PC-3 (cell line): ENCODE measurements around the gene FRMPD2.

Experiments used
- EZH2 ChIP-seq: fragments of 300-600 bp; sonication (generic); IDR thresholded peaks from one replicate; pipeline ENCODE4 v1.6.1; 2017; ENCODE audit warnings: antibody characterized with exemption, mild to moderate bottlenecking, low read length; ENCODE audit not compliant: unreplicated experiment
- EZH2phosphoT487 ChIP-seq: fragments of 300-600 bp; sonication (generic); IDR thresholded peaks from 2 replicates; pipeline ENCODE4 v1.6.1; 2018; ENCODE audit warnings: mild to moderate bottlenecking, antibody characterized with exemption, low read length, borderline replicate concordance
- TF ChIP-seq, protein P1 (sequence below): fragments of 300-600 bp; sonication (generic); conservative IDR thresholded peaks from 2 replicates; pipeline ENCODE4 v1.5.1; 2017; ENCODE audit warnings: antibody characterized with exemption, low read depth, mild to moderate bottlenecking, low read length

DNA sequence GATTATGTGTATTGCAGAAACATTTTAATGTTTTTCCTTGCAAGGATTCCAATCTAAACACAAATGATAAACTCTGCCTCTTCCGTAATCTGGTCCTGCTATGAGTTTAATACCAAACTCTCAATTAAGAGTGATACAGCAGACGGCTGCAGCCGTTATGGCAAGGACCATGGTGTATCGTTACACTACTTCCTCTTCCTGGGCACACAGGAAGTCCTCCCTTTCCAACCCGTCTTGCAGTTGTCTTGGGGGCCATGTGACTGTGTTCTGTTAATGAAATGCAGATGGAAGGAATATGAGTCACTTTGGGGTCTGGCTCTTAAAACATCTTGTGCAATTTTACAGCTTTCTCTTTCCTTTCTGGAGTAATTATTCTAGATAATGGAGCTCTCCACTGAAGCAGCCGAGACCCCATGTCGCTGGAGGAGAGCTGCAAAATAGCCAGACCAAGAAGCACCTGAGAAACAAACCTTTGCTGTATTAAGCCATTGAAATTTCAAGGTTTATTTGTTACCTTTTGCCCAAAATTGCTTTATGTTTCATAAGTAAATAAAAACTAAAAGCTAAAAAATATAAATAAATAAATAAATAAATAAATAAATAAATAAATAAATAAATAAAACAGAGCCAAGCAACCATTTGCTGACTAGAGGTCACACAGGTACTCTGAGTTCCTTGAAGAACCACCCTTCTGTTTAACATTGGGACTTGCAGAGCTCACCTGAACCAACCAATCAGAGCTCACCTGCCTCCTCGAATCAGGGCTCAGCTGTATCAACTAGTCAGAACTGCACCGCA is 74.7 kb downstream of the FRMPD2 start:
- TF ChIP-seq, protein P1, sequence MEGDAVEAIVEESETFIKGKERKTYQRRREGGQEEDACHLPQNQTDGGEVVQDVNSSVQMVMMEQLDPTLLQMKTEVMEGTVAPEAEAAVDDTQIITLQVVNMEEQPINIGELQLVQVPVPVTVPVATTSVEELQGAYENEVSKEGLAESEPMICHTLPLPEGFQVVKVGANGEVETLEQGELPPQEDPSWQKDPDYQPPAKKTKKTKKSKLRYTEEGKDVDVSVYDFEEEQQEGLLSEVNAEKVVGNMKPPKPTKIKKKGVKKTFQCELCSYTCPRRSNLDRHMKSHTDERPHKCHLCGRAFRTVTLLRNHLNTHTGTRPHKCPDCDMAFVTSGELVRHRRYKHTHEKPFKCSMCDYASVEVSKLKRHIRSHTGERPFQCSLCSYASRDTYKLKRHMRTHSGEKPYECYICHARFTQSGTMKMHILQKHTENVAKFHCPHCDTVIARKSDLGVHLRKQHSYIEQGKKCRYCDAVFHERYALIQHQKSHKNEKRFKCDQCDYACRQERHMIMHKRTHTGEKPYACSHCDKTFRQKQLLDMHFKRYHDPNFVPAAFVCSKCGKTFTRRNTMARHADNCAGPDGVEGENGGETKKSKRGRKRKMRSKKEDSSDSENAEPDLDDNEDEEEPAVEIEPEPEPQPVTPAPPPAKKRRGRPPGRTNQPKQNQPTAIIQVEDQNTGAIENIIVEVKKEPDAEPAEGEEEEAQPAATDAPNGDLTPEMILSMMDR: no peak
- TF ChIP-seq EZH2phosphoT487: no peak
- no peak for TF ChIP-seq EZH2
